ENCODE measurements around the gene AMIGO2.

DNA sequence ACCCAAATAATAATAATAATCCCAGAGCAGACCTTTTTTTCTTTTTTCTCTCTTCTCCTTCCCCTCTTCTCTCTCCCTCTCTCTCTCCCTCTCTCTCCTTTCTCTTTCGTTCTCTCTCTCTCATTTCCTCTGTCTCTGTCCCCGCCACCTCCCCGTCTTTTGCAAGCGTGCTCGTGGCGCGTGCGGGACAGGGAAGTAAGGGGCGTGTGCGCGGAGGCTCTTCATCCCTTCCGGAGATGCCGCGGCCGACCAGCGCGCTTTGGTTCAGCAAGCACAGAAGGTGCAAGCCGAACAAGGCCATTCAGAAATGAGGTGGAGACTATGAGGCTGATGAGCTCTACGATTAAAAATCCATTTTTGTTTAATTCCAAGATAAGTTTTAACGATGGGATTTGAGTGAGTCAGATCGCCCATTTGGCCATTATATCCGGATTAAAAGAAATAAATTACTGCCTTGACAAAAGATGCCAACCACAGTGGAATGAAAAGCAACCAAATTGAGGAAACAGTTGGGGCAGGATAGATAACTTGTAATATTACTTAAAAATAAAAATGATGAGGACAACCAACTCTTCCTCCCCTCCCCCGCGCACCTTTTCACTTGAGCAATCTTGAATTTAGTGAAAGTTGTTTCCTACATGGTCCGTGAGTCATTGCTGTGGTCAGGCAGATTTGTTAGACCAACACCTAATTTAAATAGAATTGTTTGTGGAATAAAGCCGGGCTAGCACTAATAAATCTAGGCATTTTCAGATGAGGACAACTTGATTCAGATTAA is 1.2 kb upstream of the AMIGO2 start:
- TF ChIP-seq RAD21 (IDR thresholded peaks at IDR 0.05; ENCODE audit: low read depth) (no peak), SRF (IDR thresholded peaks at IDR 0.05; ENCODE audit: low read depth) (no peak), POLR2A (IDR thresholded peaks at IDR 0.05; ENCODE audit: borderline replicate concordance, extremely low read depth, insufficient read depth, insufficient read length) (no peak)
- TF ChIP-seq, protein P1, sequence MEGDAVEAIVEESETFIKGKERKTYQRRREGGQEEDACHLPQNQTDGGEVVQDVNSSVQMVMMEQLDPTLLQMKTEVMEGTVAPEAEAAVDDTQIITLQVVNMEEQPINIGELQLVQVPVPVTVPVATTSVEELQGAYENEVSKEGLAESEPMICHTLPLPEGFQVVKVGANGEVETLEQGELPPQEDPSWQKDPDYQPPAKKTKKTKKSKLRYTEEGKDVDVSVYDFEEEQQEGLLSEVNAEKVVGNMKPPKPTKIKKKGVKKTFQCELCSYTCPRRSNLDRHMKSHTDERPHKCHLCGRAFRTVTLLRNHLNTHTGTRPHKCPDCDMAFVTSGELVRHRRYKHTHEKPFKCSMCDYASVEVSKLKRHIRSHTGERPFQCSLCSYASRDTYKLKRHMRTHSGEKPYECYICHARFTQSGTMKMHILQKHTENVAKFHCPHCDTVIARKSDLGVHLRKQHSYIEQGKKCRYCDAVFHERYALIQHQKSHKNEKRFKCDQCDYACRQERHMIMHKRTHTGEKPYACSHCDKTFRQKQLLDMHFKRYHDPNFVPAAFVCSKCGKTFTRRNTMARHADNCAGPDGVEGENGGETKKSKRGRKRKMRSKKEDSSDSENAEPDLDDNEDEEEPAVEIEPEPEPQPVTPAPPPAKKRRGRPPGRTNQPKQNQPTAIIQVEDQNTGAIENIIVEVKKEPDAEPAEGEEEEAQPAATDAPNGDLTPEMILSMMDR (IDR thresholded peaks at IDR 0.05 in 2 of 3, conservative IDR thresholded peaks at IDR 0.05 in 1 of 3; ENCODE audit: borderline replicate concordance in 1 of 3, insufficient read depth in 1 of 3, low read depth in 2 of 3, low read length in 2 of 3), result no peak
